GM19240 (cell line): ENCODE results near the gene SLC13A4.
"Not testable (repeated sequence)": the region's sequence is repeated elsewhere in the genome, so short reads cannot be mapped to it uniquely, and the experiment has no call there.

Experiments
- DNase-seq: peaks from one replicate; pipeline ENCODE4 v3.0.0; 2011; ENCODE audit warnings: low spot score; ENCODE audit not compliant: insufficient read length

The SLC13A4 gene

GRCh38 chr7:135748770-135749169 lies 20.8 kb upstream of the SLC13A4 start, which contains the start of gene FAM180A:
TSS of gene FAM180A (minus strand) at chr7:135748813. CDS start at chr7:135748580, 233 bp downstream.
- no peak for DNase-seq

DNA sequence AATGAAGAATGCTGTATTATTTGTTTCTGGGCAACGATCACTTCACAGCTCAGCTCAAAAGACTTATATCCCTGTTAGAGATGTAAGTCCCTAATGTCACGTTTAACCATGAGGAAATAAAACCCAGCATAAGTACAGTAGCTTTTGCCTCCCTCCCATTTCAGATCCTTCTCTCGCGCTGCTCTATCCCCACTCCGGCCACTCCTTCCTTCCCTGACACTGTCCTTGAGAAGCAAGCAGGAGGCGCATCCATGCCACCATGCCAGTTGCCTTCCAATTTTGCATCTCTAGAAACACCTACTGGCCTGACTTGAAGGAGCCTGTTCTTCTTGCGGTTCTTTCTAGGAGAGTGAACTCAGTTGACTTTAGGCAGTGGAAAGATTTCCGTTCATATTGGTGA lies 19.4 kb upstream of the SLC13A4 start:
- no peak for DNase-seq

GRCh38 chr7:135745703-135746312 lies 17.8 kb upstream of the SLC13A4 start:
- DNase-seq, result no peak

DNA sequence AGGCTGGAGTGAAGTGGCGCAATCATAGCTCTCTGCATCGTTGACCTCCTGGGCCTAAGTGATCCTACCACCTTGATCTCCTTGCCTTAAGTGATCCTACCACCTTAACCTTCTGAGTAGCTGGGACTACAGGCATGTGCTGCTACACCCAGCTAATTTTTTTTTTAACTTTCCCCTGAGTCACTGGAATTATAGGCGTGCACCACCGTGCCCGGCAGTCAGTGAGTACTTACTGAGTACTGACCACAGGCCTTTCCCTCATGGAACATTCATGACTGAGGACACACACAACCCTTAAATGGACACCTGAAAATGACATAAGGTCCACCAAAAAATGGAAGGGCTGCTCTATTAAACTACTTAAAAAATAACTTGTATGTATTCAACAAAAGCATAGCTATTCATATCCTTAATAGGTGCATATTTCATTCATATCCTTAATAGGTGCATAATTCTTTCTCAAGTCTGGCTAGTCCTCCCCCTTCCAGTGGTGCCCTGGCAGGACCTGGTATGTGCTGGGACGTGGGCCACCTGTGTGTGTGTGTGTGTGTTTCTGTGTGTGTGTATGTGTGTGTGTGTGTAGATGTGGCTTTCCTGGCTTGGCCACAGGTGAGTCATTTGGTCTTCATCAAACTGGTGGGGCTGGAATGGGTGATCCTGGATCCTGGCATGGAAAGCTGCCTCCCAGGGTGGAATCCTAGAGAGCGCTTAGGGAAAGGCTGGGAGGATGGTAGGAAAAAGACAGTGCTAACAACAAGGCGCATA lies 17.1 kb upstream of the SLC13A4 start:
- DNase-seq, result no peak

- no peak for DNase-seq
Measured at GRCh38 chr7:135743907-135744731, 16.1 kb upstream of the SLC13A4 start.

DNA sequence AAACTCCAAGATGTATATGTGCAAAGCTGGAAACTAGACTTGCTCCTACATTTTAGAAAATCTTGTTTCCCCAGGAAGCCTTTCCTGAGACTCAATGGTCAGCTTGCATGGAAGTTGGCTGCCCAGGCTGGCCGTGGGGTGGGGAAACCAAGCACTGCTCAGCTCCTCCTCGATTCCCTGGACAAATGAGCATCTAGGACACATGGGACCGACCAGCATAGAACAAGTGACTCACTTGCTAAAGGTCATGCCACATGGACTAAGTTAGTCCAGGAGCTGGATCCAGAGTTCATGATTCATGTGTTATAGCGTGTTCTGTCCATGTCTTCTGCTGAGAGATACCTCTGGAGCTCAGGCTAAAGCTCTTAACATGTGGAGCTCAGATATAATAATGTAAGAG lies 14.4 kb upstream of the SLC13A4 start:
- DNase-seq, result no peak

- no peak for DNase-seq
Measured at GRCh38 chr7:135741905-135742304, 13.9 kb upstream of the SLC13A4 start.

GRCh38 chr7:135740889-135741288 lies 12.9 kb upstream of the SLC13A4 start:
- DNase-seq, result no peak

DNA sequence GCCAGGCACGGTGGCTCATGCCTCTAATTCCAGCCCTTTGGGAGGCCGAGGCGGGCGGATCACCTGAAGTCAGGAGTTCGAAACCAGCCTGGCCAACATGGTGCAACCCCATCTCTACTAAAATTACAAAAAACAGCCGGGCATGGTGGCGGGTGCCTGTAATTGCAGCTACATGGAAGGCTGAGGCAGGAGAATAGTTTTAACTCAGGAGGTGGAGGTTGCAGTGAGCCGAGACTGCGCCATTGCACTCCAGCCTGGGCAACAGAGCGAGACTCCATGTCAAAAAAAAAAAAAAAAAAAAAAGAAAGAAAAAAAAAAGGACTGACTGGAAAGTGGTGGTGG lies 9.3 kb upstream of the SLC13A4 start:
- not testable (repeated sequence) for DNase-seq

- no peak for DNase-seq
Measured at GRCh38 chr7:135736586-135737305, 8.8 kb upstream of the SLC13A4 start.

DNA sequence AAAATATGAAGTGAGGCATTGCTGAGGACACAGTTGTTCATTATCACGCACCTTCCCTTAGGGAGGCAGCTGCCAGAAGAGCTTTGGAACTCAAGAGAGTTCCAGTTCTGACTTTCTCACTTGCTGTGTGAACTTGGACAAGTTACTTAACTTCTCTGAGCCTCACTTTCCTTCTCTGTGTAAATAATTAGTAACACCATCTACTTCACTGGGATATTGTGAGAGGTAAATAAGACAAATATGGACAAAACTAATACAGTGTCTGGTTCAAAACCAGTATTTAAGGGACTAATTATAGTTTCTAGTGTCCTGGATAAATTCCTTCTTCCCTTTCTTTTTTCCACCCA lies 6.3 kb upstream of the SLC13A4 start:
- DNase-seq, result no peak

GRCh38 chr7:135733603-135734342 lies 5.8 kb upstream of the SLC13A4 start:
- DNase-seq, result no peak

GRCh38 chr7:135731131-135731530 lies 3.1 kb upstream of the SLC13A4 start:
- DNase-seq, result no peak

GRCh38 chr7:135729230-135729629 lies 1.2 kb upstream of the SLC13A4 start:
- DNase-seq, result no peak

GRCh38 chr7:135726911-135727673 lies 894 bp downstream of the SLC13A4 start:
- DNase-seq, result no peak

DNA sequence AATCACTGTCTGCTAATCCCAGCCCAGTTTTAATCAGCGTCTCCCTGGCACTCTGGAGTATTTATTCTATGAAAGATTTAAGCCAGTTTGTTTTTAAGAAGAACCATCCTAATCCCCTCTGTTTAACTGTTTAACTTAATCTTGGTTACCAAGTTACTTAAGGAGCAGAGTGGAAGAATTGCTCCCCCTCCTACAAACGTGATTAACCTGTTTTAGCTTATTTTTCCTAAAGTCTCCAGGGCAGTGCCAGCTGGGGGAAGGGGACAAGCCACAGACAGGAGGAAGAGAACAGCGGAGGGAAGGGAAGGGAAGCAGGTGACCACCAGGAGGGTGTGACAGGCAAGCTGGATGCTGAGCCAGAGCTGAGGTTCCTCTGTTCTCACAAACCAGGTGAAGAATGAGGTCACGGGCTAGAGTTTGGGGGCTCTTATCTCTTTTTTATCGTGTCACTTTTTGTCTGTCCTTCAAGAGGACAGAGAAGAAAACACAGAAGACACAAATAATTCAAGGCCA lies 1.7 kb downstream of the SLC13A4 start:
- DNase-seq, result no peak

DNA sequence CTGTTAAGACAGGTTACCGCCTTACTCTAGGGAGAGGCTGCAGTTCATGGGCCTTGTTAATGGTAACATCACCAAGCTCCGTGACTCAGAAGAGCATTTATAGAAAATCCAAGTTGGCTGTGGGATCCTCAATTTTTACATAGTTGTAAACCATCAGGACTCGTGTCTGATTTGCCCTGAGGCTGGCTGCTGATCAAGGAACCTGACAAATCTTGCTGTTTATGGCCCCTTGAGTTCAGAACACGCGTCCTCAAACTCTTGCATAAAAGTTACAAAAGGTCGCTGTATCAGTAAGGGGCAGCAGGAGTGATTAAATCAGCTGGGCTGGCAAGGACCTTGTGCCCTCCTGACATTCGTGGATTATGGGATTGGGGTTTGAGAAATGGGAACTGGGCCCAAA lies 4.6 kb downstream of the SLC13A4 start:
- no peak for DNase-seq

DNA sequence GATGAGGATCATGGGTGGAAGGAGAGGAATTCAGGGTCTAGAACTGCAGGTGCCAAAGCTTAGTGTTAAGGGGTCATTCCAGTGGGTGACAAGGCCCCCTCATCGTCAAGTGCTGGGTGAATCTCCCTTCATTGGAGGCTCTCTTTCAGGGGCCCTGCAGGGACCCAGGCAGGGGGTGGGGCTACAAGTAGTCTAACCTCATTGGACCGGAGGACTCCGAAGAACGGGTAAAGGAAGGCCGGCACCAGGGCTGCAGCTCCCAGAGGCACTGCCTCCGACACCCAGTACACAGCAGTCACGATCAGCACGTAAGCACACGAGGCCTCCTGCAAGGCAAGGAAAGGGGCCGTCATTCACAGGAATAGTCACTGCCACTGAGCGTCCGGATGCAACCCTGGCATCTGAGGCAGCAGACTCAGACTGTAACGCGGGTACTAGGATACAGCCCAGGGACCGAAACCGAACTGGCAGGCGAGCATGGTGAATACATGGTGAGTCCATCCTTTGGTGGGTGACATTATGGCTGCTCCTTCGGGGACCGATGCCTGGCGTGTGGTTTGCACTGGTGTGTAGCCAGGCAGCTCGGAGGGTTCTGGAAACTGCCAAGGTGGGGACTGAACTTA lies 6.7 kb downstream of the SLC13A4 start:
- DNase-seq, result no peak

DNA sequence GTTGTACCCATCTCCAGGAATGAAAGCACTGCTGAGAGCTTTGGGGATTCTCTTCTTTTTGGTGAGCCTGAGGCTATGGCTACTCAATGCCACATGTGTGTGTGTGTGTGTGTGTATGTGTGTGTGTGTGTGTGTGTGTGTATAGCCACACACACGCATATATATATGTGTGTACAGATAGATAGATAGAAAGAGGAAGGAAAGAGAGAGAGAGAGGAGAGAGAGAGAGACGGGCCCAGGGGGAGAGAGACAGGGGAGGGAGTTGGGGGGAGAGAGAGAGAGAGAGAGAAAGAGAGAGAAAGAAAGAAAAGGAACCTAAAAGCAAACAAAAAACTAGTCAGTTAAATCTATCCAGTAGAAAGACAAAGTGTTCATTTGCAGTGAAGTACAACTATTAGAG lies 8.3 kb downstream of the SLC13A4 start:
- DNase-seq, result no peak
